ENCODE results near the gene SLC43A1. TPM values are rescaled to one million over a fixed set of nuclear protein-coding genes. Genes with fewer than 3 reads are reported as not detected.

The SLC43A1 gene
- total RNA-seq, 1 experiment from 2014 or later = 6.0 TPM

DNA sequence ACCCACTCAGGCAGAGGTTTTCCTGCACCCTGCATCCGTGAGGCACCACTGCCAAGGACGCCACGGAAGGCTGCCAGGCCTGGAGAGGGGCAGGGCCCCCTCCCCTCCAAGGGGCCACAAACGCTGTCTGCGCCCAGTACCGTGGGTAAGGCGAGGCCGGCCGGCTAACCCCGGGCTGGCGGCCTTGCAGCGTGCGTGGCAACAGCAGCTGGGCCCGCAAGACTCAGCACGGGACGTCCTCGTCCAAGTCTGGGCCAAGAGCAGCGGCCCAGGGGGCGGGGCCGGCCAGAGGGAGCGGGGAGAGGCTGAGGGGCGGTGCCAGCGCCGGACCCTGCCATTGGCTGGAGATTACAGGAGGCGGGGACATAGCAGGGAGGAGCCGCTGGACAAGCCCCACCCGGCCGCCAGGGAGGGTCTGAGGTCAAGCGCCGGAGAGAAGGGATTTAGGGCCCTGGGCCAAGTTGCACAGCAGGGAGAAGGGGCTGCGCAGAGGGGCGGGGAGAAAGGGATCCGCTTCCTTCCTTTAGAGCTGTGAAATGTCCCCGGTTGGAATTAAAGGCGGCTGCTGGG, 16.0 kb downstream of the SLC43A1 start:
- Histone ChIP-seq H3K9me3 (replicated peaks) (no peaks in the 10 kb centered on the region), H3K27me3 (replicated peaks) (no peaks in the 10 kb centered on the region), H3K4me1 (replicated peaks) (peaks cover 10% of the 10 kb centered on the region), H3K27ac (no peak overlapping the region), H3K4me3 (peak overlapping the region; percentile 6; the same call in 1 of the 2 replicates), H3K36me3 (no peaks in the 10 kb centered on the region)
- peak; percentile 83 to 94 for DNase-seq (ENCODE audit: low read depth in 1 of 2, low spot score in 2 of 2)

DNA sequence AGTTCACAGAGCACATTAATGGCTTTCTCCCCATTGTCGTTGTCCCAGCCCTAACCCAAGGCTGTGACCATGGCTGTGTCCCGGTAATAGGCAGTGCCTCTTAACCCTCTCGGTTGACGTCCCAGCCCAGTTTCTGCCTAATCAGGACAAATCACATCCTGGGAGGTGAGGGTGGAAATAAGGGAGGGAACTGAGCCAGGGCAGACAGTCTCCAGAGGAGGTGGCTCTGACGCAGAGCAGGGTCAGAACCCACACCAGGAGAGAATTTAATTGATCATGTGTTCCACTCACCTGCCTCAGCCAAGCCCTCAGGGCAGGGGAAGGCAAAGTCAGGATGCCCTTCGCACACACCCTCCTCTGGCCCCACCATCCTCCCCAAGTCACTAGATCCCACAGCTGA, 17.0 kb downstream of the SLC43A1 start:
- no peaks in the 10 kb centered on the region for H3K9me3 ChIP-seq (replicated peaks)
- no peak overlapping the region for H3K27ac ChIP-seq
- H3K27me3 ChIP-seq (replicated peaks) = no peaks in the 10 kb centered on the region
- H3K36me3 ChIP-seq = peaks cover 3% of the 10 kb centered on the region; the same call in 1 of the 2 replicates
- H3K4me3 ChIP-seq = no peak overlapping the region
- peaks cover 10% of the 10 kb centered on the region for H3K4me1 ChIP-seq (replicated peaks)
- DNase-seq (ENCODE audit: low read depth in 1 of 2, low spot score in 2 of 2) = no peak

DNA sequence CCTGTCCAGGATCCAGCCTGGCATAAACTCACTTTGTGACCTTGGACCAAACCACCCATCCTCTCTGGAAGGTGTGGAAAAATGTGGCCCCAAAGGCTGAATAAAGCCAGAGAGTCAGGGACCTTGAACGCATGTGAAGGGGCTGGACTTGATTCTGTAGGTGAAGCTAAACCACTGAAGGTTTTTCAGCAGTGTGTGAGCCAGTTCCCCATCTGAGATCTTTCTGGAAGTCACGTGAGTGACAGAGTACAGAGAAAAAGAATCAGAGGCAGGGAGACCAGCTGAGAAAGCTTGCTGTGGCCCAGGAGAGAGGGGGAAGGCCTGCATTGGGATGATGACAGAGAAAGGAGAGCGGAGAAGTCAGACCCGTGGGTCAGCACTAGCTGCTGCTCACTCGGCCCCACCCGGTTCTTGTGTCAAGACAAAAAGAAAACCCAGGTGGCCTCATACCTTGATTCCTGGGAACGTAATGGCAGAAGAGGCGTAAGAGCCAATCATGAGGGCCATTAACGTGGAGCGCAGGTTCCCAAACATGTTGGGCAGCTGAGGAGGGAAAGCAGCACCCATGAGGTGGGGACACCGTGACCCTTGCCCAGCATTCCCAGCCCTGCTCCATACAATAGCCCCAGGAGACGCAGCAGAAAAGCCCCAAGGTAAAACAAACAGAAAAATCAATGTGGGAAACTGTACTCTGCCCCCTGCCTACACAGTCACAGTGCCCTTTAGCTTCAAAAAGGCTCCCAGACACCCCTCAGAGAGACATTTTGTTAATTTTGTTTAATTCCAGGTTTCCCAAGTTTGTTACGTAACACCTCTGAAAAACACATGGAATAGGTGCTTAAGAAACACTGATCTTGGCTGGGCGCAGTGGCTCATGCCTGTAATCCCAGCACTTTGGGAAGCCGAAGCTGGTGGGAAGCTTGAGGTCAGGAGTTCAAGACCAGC, 17.9 kb downstream of the SLC43A1 start:
- H3K9me3 ChIP-seq (replicated peaks) = no peaks in the 10 kb centered on the region
- no peak overlapping the region for H3K4me3 ChIP-seq
- DNase-seq (ENCODE audit: low read depth in 1 of 2, low spot score in 2 of 2) = no peak
- H3K4me1 ChIP-seq (replicated peaks) = peaks cover 10% of the 10 kb centered on the region
- H3K36me3 ChIP-seq = peaks cover 4% of the 10 kb centered on the region; the same call in 1 of the 2 replicates
- H3K27ac ChIP-seq = no peak overlapping the region
- no peaks in the 10 kb centered on the region for H3K27me3 ChIP-seq (replicated peaks)

DNA sequence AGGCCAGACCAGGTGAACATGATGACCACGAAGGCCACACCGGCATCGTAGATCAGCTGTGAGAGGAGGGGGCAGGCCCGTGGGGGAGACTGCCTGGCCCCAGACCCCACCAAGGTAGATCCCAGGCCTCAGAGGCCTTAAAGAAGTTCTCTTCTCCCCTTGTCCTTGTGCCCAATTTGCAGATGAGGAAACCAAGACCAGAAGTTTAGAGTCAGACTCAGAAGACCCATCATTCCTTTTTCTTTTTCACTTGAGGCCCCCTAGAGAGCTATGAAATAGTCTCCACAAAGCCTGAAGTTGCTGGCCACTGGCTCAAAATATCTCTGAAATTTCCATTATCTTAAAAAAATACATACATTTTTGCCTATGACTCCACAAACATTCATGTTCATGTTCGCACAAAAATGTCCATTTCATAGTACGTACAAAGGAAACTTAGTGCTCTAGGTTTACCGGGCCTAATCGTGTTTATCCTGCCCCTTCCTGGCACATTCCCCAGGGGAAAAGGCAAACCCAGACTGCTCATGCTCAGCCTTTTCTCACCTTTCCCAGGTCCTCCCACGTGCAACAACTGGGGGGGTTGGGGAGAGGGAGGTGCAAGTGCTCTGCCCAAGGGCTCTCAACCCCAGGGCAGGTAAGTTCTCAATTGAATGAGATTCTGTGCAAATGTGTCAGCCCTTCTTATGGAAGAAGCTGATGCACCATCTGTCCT, 19.2 kb downstream of the SLC43A1 start:
- no peaks in the 10 kb centered on the region for H3K9me3 ChIP-seq (replicated peaks)
- DNase-seq (ENCODE audit: low read depth in 1 of 2, low spot score in 2 of 2) = no peak
- H3K4me3 ChIP-seq = no peak overlapping the region
- H3K36me3 ChIP-seq = peaks cover 4% of the 10 kb centered on the region; the same call in 1 of the 2 replicates
- no peak overlapping the region for H3K27ac ChIP-seq
- H3K4me1 ChIP-seq (replicated peaks) = peaks cover 10% of the 10 kb centered on the region
- no peaks in the 10 kb centered on the region for H3K27me3 ChIP-seq (replicated peaks)

DNA sequence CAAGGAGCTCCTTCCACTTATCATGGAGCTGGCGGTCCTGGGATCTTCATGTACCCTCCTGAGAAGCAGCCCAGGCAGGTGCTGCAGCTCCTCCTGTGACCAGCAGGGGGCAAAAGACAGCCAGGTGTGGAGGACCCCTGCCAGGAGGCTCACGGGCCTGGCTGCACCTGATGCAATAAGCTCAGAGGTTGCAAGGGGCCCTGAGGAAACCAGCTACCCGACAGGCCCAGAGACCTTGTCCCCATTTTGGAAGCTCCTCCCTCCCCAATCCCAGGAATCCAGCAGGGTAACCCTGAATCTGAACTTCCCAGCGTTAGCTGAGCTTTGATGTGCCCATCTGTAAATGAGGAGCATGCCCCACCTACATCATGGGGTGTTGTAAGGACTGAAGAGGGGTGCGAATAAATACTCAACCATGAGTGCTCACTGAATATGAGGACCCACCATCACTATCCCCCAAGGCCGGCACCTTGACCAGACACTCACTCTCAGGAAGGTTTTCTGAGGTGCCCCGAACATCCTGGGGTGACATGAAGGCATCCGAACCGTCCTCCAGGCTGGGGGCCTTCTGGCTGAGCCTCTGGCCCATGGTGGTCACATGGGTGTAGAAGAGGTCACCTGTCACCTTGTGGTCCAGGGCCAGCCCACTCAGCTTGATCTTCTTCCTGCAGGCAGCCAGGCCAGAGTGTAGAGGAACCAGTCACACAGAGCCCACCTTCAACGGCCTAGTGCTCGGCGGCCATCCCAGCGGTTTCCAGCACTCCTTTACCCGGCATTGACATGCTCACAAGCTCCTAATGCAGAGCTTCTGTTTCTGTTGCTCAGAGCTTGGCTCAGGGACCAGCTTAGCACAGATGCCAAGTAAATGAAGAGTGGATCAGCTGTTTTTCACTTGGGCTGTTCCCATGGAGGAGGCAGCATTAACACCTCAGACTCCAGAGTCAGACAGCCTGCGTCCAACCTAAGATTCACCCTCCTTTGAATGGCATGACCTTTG, 21.7 kb downstream of the SLC43A1 start:
- Histone ChIP-seq H3K4me3 (no peak overlapping the region), H3K27me3 (replicated peaks) (no peaks in the 10 kb centered on the region), H3K9me3 (replicated peaks) (no peaks in the 10 kb centered on the region), H3K27ac (no peak overlapping the region), H3K4me1 (replicated peaks) (no peaks in the 10 kb centered on the region), H3K36me3 (peaks cover 4% of the 10 kb centered on the region; the same call in 1 of the 2 replicates)
- peak in 1 of 2 experiments; percentile 30 for DNase-seq (ENCODE audit: low read depth in 1 of 2, low spot score in 2 of 2)

DNA sequence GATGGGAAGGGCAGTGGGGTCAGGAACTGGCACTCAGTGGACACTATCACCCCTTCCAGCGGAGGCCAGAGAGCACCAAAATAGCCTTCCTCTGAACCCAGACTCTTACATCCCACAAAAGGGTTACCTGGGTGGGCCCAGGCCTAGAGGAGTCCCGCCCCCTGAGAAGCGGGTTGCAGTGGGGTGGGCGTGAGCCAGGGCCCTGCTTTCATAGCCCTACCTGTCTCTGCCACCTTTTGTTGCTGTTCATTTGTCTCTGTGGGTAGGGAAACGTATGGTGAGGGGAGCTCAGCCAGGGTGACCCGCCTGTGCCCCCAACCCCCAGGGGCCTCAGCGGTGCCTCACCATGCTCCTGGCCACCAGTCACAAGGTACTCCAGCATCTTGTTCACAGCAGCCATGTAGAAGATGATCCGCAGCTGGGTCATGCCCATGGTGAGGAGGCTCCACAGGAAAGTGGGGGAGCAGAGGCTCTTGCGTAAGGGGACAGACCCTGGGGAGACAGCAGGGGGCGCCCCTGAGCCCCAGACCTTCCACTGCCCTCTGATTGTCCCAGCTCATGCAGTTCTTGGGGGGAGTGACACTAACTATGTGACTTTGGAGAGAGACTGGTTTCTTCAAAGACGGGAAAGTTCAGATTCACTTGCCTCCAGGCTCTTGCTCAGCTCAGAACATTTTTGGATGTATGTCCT, 24.0 kb downstream of the SLC43A1 start:
- Histone ChIP-seq H3K4me1 (replicated peaks) (no peaks in the 10 kb centered on the region), H3K4me3 (no peak overlapping the region), H3K27me3 (replicated peaks) (no peaks in the 10 kb centered on the region), H3K36me3 (peaks cover 4% of the 10 kb centered on the region; the same call in 1 of the 2 replicates), H3K27ac (no peak overlapping the region), H3K9me3 (replicated peaks) (no peaks in the 10 kb centered on the region)
- peak in 1 of 2 experiments; percentile 19 for DNase-seq (ENCODE audit: low read depth in 1 of 2, low spot score in 2 of 2)

DNA sequence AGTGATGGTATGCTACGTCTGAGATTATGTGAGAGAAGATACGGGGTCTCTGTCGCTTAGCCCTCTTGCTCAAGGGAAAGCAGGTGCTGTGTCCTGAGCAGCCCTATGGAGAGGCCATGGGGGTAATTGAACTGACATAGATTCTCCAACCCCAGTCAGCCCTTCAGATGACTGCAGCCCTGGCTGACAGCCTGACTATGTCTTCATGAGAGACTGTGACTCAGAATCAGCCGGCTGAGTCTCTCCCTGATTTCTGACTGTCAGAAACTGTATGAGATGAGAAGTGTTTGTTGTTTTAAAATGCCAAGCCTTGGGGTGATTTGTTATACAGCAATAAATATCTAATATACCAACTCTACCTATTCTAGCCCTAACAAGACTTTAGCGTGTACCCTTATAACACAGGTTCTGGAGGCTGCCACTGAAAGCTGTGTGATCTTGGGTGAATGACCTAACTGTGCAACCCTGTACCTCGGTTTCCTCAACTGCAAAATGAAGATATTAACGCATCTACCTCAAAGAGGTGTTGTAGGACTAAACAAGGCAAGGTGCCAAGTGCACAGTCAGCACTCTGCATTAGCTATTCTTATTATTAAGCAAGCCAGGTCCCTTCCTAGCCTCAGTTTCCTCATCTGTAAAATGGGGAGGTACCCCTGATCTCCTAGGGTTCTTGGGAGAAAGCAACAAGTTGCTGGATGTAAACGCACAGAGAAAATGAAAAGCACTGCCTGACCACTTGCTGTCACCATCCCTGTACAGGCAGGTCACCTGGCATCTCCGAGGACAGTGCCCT, 24.9 kb downstream of the SLC43A1 start:
- H3K27me3 ChIP-seq (replicated peaks) = no peaks in the 10 kb centered on the region
- no peak overlapping the region for H3K4me3 ChIP-seq
- H3K27ac ChIP-seq = no peak overlapping the region
- no peaks in the 10 kb centered on the region for H3K9me3 ChIP-seq (replicated peaks)
- H3K36me3 ChIP-seq = peaks cover 4% of the 10 kb centered on the region; the same call in 1 of the 2 replicates
- no peaks in the 10 kb centered on the region for H3K4me1 ChIP-seq (replicated peaks)
- no peak for DNase-seq (ENCODE audit: low read depth in 1 of 2, low spot score in 2 of 2)

DNA sequence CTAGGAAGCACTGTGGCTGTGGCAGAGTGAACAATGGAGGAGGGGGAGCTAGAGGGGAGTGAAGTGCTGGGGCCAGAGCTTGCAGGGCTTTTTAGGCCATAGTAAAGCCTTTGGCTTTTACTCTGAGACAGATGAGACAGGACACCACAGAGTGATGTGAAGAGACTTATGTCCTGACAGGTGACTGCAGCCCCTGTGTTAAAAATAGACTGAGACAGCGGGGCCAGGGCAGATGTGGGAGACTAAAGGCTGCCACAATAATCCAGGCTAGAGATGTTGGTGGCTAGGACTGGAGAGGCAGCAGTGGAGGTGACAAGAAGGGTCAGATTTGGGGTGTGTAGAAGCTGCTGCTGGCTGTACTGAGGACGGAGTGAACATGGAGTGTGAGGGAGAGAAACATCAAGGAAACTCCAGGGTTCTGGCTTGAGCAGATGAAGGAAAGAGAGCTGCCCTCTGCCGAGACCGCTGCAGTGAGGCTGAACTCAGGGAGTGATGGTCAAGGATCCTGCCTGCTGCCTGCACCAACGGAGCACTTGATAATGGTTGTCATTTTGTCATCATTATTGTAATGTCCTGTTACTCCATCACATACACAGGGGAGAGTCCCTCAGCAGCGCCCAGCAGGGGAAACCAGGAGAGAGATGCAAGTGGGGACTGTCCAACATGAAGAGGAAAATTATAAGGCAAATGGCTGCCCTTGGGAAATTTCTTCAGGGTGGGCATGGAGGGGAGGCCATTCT, 27.4 kb downstream of the SLC43A1 start:
- H3K36me3 ChIP-seq = no peaks in the 10 kb centered on the region
- H3K4me1 ChIP-seq (replicated peaks) = no peaks in the 10 kb centered on the region
- peaks cover 6% of the 10 kb centered on the region; the same call in 1 of the 2 replicates for H3K27me3 ChIP-seq (replicated peaks)
- DNase-seq (ENCODE audit: low read depth in 1 of 2, low spot score in 2 of 2) = no peak
- H3K9me3 ChIP-seq (replicated peaks) = no peaks in the 10 kb centered on the region
- no peak overlapping the region for H3K4me3 ChIP-seq
- no peak overlapping the region for H3K27ac ChIP-seq

DNA sequence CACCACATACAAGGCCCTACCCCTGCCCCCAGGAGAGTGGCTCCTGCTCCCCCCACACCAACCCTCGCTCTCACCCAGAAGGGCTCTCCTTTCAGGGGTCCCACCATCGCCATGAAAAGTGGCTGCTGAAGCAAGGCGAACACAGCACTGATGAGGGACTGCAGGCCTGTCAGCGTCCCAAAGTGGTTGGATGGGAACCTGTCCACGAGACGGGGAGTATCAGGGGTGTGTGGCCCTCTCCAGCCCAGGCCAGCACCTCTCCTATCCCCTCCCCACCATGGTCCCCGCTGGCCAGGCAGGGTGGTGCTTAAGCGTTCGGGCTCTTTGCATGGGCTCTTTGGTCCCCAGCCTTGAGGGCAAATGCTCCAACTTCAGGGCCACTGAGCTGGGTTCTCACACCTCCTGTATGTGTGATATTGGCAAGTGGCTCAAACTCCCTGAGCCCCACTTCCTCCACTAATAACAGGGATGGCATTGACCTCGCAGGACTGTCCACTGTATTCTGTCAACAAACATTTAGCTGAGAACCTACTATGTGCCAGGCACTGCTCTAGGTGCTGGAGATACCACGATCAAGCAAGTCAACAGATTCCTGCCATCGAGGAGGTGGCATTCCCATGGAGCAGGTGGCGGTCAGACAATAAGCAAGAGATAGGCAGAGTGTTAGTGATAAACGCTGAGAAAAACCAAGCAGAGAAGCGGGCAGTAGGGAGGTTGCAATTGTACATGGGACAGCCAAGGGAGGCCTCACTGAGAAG, 28.3 kb downstream of the SLC43A1 start:
- no peaks in the 10 kb centered on the region for H3K9me3 ChIP-seq (replicated peaks)
- no peak for DNase-seq (ENCODE audit: low read depth in 1 of 2, low spot score in 2 of 2)
- no peaks in the 10 kb centered on the region for H3K36me3 ChIP-seq
- no peak overlapping the region for H3K4me3 ChIP-seq
- H3K27me3 ChIP-seq (replicated peaks) = peaks cover 12% of the 10 kb centered on the region
- H3K4me1 ChIP-seq (replicated peaks) = no peaks in the 10 kb centered on the region
- H3K27ac ChIP-seq = no peak overlapping the region

DNA sequence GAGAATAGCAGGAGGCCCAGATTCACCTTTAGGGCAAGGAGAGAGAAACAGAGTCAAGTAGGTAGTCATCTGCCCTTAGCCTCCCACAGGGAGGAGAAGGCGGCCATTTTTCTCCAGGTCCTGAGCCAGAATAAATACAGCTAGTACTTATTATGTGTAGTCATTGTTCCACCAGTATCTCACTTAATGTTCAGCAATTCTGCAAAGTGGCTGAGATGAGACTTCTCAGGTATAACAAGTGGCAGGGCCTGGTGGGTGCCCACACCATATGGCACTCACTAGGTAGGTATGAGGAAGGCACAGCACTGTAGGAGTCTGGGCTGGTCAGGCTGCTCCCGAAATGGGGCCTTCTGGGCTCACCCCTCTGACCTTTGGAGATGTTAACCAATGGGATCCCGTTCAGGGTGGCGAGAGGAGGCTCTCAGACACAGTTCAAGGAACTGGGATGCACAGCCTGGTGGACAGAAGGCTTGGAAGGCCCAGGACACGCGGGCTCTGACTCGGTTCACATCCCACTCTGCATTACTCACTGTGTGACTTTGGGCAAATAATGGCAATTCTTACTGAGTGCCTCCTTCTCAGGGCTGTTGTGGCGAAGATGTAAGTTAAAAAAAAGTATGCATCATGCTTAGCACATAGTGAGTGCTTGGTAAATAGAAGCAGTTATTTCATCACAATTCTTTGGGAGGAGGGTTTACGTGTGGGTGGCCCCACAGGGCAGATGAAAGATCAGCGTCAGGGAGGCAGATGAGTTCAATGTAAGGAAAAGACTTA, 30.1 kb downstream of the SLC43A1 start:
- Histone ChIP-seq H3K4me1 (replicated peaks) (no peaks in the 10 kb centered on the region), H3K9me3 (replicated peaks) (no peaks in the 10 kb centered on the region), H3K27me3 (replicated peaks) (peaks cover 24% of the 10 kb centered on the region), H3K4me3 (no peak overlapping the region), H3K27ac (no peak overlapping the region), H3K36me3 (no peaks in the 10 kb centered on the region)
- DNase-seq (ENCODE audit: low read depth in 1 of 2, low spot score in 2 of 2) = no peak

Data from SJSA1 (cell line).